ENCODE results near the gene HMGN3.

The HMGN3 gene

DNA sequence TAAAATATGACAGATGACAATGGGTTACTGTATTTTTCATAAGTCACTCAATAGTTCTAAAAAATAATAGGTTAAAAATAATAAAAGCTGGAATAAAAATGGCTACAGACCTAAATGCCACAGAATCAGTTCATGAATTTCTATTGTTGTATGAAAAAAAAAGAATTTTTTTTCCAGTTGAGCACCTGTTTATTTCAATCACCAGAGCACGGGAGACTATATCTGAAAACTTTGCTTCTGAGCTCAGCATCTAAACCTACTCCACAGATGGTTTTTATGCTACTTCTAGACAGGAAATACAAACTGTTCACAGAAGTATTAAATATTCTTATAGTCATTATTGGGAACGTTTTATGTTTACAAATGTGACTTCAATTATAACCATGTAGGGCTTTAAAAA, 50.4 kb downstream of the HMGN3 start:
- H3K36me3 Mint-ChIP-seq: no peaks in the 10 kb centered on the region
- no peak overlapping the region for H3K27ac Mint-ChIP-seq
- no peaks in the 10 kb centered on the region for H3K4me1 Mint-ChIP-seq (ENCODE audit: low read depth)
- no peak overlapping the region for H3K4me3 Mint-ChIP-seq
- peaks cover 4% of the 10 kb centered on the region for H3K27me3 Mint-ChIP-seq
- H3K9me3 Mint-ChIP-seq (ENCODE audit: low read depth): no peaks in the 10 kb centered on the region

- H3K4me3 Mint-ChIP-seq: no peak overlapping the region
- H3K36me3 Mint-ChIP-seq: no peaks in the 10 kb centered on the region
- no peaks in the 10 kb centered on the region for H3K4me1 Mint-ChIP-seq (ENCODE audit: low read depth)
- H3K27ac Mint-ChIP-seq: no peak overlapping the region
- H3K9me3 Mint-ChIP-seq (ENCODE audit: low read depth): peaks cover 3% of the 10 kb centered on the region
- H3K27me3 Mint-ChIP-seq: peaks cover 3% of the 10 kb centered on the region
Measured at GRCh38 chr6:79180052-79180451, 54.4 kb downstream of the HMGN3 start.

DNA sequence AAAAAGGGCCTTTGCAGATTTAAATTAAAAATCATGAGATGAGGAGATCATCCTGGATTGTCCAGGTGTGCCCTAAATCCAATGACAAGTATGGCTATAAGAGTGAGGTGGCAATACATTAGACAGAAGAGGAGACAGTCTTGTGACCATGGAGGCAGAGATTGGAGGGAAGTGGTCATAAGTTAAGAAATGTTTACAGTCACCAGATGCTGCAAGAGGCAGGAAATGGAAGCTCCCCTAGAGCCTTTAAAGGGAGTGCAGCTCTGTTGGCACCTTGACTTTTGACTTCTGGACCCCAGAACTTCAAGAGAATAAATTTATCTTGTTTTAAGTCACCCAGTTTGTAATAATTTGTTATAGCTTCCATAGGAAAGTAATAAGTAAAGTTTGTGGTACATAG, 61.1 kb downstream of the HMGN3 start:
- H3K36me3 Mint-ChIP-seq: no peaks in the 10 kb centered on the region
- H3K27ac Mint-ChIP-seq: no peak overlapping the region
- no peaks in the 10 kb centered on the region for H3K4me1 Mint-ChIP-seq (ENCODE audit: low read depth)
- H3K4me3 Mint-ChIP-seq: no peak overlapping the region
- peaks cover 4% of the 10 kb centered on the region for H3K27me3 Mint-ChIP-seq
- peaks cover 3% of the 10 kb centered on the region for H3K9me3 Mint-ChIP-seq (ENCODE audit: low read depth)

GRCh38 chr6:79170959-79171358, 63.5 kb downstream of the HMGN3 start:
- Mint-ChIP-seq H3K36me3 (no peaks in the 10 kb centered on the region), H3K9me3 (ENCODE audit: low read depth) (no peaks in the 10 kb centered on the region), H3K4me1 (ENCODE audit: low read depth) (no peaks in the 10 kb centered on the region), H3K27me3 (peaks cover 1% of the 10 kb centered on the region), H3K4me3 (no peak overlapping the region), H3K27ac (no peak overlapping the region)

- Mint-ChIP-seq H3K27me3 (peaks cover 1% of the 10 kb centered on the region), H3K4me3 (no peak overlapping the region), H3K27ac (no peak overlapping the region), H3K4me1 (ENCODE audit: low read depth) (no peaks in the 10 kb centered on the region), H3K9me3 (ENCODE audit: low read depth) (no peaks in the 10 kb centered on the region), H3K36me3 (no peaks in the 10 kb centered on the region)
Measured at GRCh38 chr6:79170431-79170830, 64.1 kb downstream of the HMGN3 start.

GRCh38 chr6:79168695-79168980, 65.8 kb downstream of the HMGN3 start:
- Mint-ChIP-seq H3K36me3 (no peaks in the 10 kb centered on the region), H3K27ac (no peak overlapping the region), H3K4me1 (ENCODE audit: low read depth) (no peaks in the 10 kb centered on the region), H3K27me3 (peaks cover 1% of the 10 kb centered on the region), H3K4me3 (no peak overlapping the region), H3K9me3 (ENCODE audit: low read depth) (no peaks in the 10 kb centered on the region)

GRCh38 chr6:79167931-79168694, 66.4 kb downstream of the HMGN3 start:
- Mint-ChIP-seq H3K4me3 (no peak overlapping the region), H3K4me1 (ENCODE audit: low read depth) (no peaks in the 10 kb centered on the region), H3K36me3 (no peaks in the 10 kb centered on the region), H3K27me3 (peaks cover 1% of the 10 kb centered on the region), H3K9me3 (ENCODE audit: low read depth) (no peaks in the 10 kb centered on the region), H3K27ac (no peak overlapping the region)

DNA sequence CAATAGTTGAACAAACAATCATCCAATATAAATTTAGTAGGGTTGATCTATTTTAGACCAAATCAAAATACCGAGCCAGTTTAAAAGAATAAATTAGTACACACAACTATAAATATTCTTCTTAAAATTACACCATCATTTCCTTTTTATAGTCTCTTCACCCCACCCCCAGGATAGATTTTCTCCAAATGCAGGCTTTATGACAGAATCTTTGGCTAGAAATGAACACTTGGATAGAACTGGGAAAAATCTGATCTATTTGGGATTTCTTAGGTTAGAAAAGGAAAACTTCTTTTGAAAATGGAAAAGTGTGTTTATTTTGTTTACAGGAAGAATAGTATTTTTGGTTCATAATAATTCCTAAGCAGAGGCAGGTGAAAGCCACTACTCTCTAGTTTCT, 74.6 kb downstream of the HMGN3 start:
- H3K36me3 Mint-ChIP-seq: no peaks in the 10 kb centered on the region
- no peak overlapping the region for H3K4me3 Mint-ChIP-seq
- H3K27ac Mint-ChIP-seq: no peak overlapping the region
- no peaks in the 10 kb centered on the region for H3K4me1 Mint-ChIP-seq (ENCODE audit: low read depth)
- H3K27me3 Mint-ChIP-seq: peaks cover 4% of the 10 kb centered on the region
- H3K9me3 Mint-ChIP-seq (ENCODE audit: low read depth): no peaks in the 10 kb centered on the region

- H3K9me3 Mint-ChIP-seq (ENCODE audit: low read depth): no peaks in the 10 kb centered on the region
- H3K27ac Mint-ChIP-seq: no peak overlapping the region
- H3K4me3 Mint-ChIP-seq: no peak overlapping the region
- no peaks in the 10 kb centered on the region for H3K36me3 Mint-ChIP-seq
- H3K4me1 Mint-ChIP-seq (ENCODE audit: low read depth): no peaks in the 10 kb centered on the region
- H3K27me3 Mint-ChIP-seq: peaks cover 4% of the 10 kb centered on the region
Measured at GRCh38 chr6:79158856-79159516, 75.5 kb downstream of the HMGN3 start.

GRCh38 chr6:79157961-79158644, 76.4 kb downstream of the HMGN3 start:
- Mint-ChIP-seq H3K9me3 (ENCODE audit: low read depth) (no peaks in the 10 kb centered on the region), H3K27ac (no peak overlapping the region), H3K4me1 (ENCODE audit: low read depth) (no peaks in the 10 kb centered on the region), H3K4me3 (no peak overlapping the region), H3K27me3 (peaks cover 4% of the 10 kb centered on the region), H3K36me3 (no peaks in the 10 kb centered on the region)

GRCh38 chr6:79152269-79152737, 82.2 kb downstream of the HMGN3 start:
- H3K27me3 Mint-ChIP-seq: no peaks in the 10 kb centered on the region
- no peaks in the 10 kb centered on the region for H3K9me3 Mint-ChIP-seq (ENCODE audit: low read depth)
- no peaks in the 10 kb centered on the region for H3K36me3 Mint-ChIP-seq
- no peaks in the 10 kb centered on the region for H3K4me1 Mint-ChIP-seq (ENCODE audit: low read depth)
- H3K27ac Mint-ChIP-seq: no peak overlapping the region
- H3K4me3 Mint-ChIP-seq: no peak overlapping the region
